Thyroid gland (tissue), 4 donors: Measurements from ENCODE around the gene OSGIN1. TPM values are rescaled to one million over a fixed set of nuclear protein-coding genes. Genes with fewer than 3 reads are reported as not detected.

Experiments
- DNase-seq, 2 donors: peaks; one replicate each; pipeline ENCODE4 v3.0.0-alpha.2; 2019
- H3K27ac ChIP-seq, 3 donors: fragments of 200-600 bp; sonication (generic); 1 replicate in 2 of 3; 2 replicates in 1 of 3; pipeline ENCODE4 v1.5.1; 2016 to 2019; ENCODE audit warnings: mild to moderate bottlenecking in 1 of 3, moderate library complexity in 1 of 3
- H3K27me3 ChIP-seq: fragments of 200-600 bp; sonication (generic); one replicate; pipeline ENCODE4 v1.5.1; 2019
- H3K36me3 ChIP-seq, 2 donors: fragments of 200-600 bp; sonication (generic); one replicate each; pipeline ENCODE4 v1.5.1; 2016 to 2019
- H3K4me1 ChIP-seq, 2 donors: fragments of 200-600 bp; sonication (generic); one replicate each; pipeline ENCODE4 v1.5.1; 2017 to 2019
- H3K4me3 ChIP-seq, 3 donors: fragments of 200-600 bp; sonication (generic); replicated peaks in 1 of 3; 1 replicate in 2 of 3; 2 replicates in 1 of 3; pipeline ENCODE4 v1.5.1; 2016; ENCODE audit warnings: mild to moderate bottlenecking in 1 of 3
- H3K9me3 ChIP-seq: fragments of 200-600 bp; sonication (generic); one replicate; pipeline ENCODE4 v1.5.1; 2017
- CTCF ChIP-seq, 6 experiments: fragments of 200-600 bp in 3 of 6; fragments of 450-650 bp in 3 of 6; sonication (generic) in 3 of 6; IDR thresholded peaks; one replicate each; pipeline ENCODE4 v1.5.1; 2016 to 2019; ENCODE audit warnings: antibody characterized with exemption in 6 of 6, mild to moderate bottlenecking in 2 of 6, inconsistent platforms in 1 of 6, moderate library complexity in 1 of 6
- POLR2A ChIP-seq, 2 donors: fragments of 450-650 bp; IDR thresholded peaks; one replicate each; pipeline ENCODE4 v1.6.1; 2017; ENCODE audit warnings: antibody characterized with exemption in 2 of 2, mild to moderate bottlenecking in 2 of 2, moderate library complexity in 1 of 2
- WGBS, 2 donors: methylation state at CpG; one replicate each; pipeline ENCODE4 v1.1.5; 2017; 5-methylcytosine and 5-hydroxymethylcytosine counted together
- intact Hi-C: fragments of 100-400 bp; cut with DNase I; formaldehyde crosslinking; loops from one replicate; pipeline ENCODE4 v1.15.1; 2023
- total RNA-seq, 4 donors: library from RNA; depleted of rRNA; stranded (reverse); fragments of >200 nt; gene quantifications; one replicate each; pipeline ENCODE4 v1.2.3, GENCODE V29; 2016

The OSGIN1 gene
- total RNA-seq, 4 donors from 2014 or later = 14.5 to 53.5 (median 31.9) TPM

DNA sequence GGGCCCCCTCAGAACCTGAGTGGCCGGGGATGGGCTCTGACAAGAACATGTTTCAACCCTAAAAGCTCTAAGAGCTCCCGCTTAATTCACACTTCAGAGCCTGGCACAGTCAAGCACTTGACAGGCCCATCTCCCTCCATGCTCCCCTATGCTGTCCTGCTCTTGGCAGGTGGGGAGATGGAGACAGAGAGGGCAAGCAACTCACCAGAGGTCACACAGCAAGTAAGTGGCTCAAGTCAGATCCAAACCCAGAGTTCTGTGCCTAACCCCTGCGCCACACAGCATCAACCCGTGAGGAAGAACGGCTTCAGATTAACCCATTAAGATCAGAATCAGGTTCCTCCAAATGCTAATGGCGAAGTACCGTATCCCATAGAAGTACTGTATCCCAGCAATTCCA, 51.4 kb downstream of the OSGIN1 start:
- H3K27me3 ChIP-seq = no peaks in the 10 kb centered on the region
- TF ChIP-seq CTCF (IDR thresholded peaks at IDR 0.05) (no peak), POLR2A (IDR thresholded peaks at IDR 0.05) (no peak)
- intact Hi-C loops = no loop called here
- no peaks in the 10 kb centered on the region for H3K4me1 ChIP-seq
- no peak for DNase-seq
- H3K4me3 ChIP-seq = no peak overlapping the region
- WGBS, 2 donors = 74 to 82% methylated on average over 5 to 6 of the region's 7 CpGs
- H3K27ac ChIP-seq = no peak overlapping the region
- no peaks in the 10 kb centered on the region for H3K36me3 ChIP-seq
- no peaks in the 10 kb centered on the region for H3K9me3 ChIP-seq

DNA sequence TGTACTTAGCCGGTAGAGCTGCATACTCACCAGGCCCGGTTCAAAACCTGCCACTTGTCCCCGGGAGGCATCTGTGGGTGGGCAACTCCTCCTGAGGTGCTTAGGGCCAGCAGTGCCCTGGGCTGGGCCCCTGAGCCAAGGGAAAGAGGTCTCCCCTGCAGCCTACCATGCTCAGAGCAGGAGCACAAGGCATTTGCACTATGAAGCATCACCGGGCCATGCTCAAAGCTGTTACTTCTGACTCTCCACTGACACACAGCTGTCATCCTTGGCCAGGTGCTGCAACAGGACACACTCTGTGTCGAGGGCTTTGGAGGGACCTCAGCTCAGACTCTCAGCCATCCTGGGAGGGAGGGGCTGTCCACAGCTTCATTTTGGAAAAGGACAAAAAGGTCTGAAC, 52.4 kb downstream of the OSGIN1 start:
- DNase-seq = no peak
- no peak for TF ChIP-seq CTCF (IDR thresholded peaks at IDR 0.05)
- TF ChIP-seq POLR2A (IDR thresholded peaks at IDR 0.05) = no peak
- Histone ChIP-seq H3K4me3 (no peak overlapping the region), H3K9me3 (no peaks in the 10 kb centered on the region), H3K27me3 (no peaks in the 10 kb centered on the region), H3K27ac (no peak overlapping the region), H3K36me3 (no peaks in the 10 kb centered on the region), H3K4me1 (no peaks in the 10 kb centered on the region)
- intact Hi-C loops = no loop called here
- 73 to 78% methylated on average over 2 to 5 of the region's 5 CpGs for WGBS, 2 donors

GRCh38 chr16:84007520-84007919, 54.5 kb downstream of the OSGIN1 start:
- DNase-seq = no peak
- no peaks in the 10 kb centered on the region for H3K4me1 ChIP-seq
- TF ChIP-seq CTCF (IDR thresholded peaks at IDR 0.05) = no peak
- no peak for TF ChIP-seq POLR2A (IDR thresholded peaks at IDR 0.05)
- no peaks in the 10 kb centered on the region for H3K27me3 ChIP-seq
- 79 to 88% methylated on average over 4 of the region's 4 CpGs for WGBS, 2 donors
- no peak overlapping the region for H3K4me3 ChIP-seq
- H3K36me3 ChIP-seq = no peaks in the 10 kb centered on the region
- no peaks in the 10 kb centered on the region for H3K9me3 ChIP-seq
- intact Hi-C loops = no loop called here
- no peak overlapping the region for H3K27ac ChIP-seq

DNA sequence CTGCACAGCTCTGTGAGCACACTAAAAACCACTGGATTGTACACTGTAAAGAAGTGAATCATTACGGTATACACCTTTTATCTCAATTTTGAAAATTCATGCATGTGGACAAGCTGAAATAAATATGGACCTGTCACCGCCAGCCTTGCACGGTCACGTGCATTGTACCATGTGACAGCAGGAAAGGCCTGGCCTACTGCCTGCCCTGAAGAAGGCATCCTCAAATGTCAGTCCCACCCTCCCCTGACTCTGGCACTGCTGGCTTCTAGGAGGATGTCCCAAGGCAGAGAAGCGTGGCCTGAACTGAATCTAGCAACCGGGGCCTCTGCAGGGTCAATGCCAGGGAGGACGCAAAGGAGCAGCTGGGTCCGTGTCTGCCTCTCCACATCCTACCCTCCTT, 54.9 kb downstream of the OSGIN1 start:
- H3K4me1 ChIP-seq = no peaks in the 10 kb centered on the region
- no peak overlapping the region for H3K27ac ChIP-seq
- H3K4me3 ChIP-seq = no peak overlapping the region
- no peaks in the 10 kb centered on the region for H3K27me3 ChIP-seq
- intact Hi-C loops = no loop called here
- H3K36me3 ChIP-seq = no peaks in the 10 kb centered on the region
- no peak for DNase-seq
- H3K9me3 ChIP-seq = no peaks in the 10 kb centered on the region
- TF ChIP-seq POLR2A (IDR thresholded peaks at IDR 0.05) = no peak
- TF ChIP-seq CTCF (IDR thresholded peaks at IDR 0.05) = no peak
- 68 to 79% methylated on average over 8 of the region's 8 CpGs for WGBS, 2 donors

DNA sequence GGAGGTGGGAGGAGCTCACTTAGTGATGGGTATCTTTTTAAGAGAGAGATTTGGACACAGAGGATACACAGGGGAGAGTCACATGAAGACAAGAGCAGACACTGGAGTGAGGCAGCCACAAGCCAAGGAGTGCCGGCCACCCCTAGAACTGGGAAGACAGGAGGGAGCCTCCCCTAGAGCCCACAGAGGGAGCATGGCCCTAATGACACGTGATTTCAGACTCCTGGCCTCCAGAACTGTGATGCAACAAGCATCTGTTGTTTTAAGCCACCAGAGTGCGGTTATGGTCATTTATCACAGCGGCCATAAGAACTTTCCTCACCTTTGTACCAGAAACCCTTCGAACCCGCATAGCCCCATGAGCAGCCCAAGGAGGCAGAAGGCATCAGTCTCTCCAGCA, 56.2 kb downstream of the OSGIN1 start:
- DNase-seq = no peak
- Histone ChIP-seq H3K4me1 (no peaks in the 10 kb centered on the region), H3K36me3 (no peaks in the 10 kb centered on the region), H3K27me3 (no peaks in the 10 kb centered on the region), H3K27ac (no peak overlapping the region), H3K4me3 (no peak overlapping the region), H3K9me3 (no peaks in the 10 kb centered on the region)
- intact Hi-C loops = no loop called here
- TF ChIP-seq POLR2A (IDR thresholded peaks at IDR 0.05) (no peak), CTCF (IDR thresholded peaks at IDR 0.05) (no peak)
- 86 to 89% methylated on average over 6 of the region's 6 CpGs for WGBS, 2 donors
